ENCODE measurements around the gene NDUFAF7.
"Not testable (repeated sequence)": the region's sequence is repeated elsewhere in the genome, so short reads cannot be mapped to it uniquely, and the experiment has no call there.

The NDUFAF7 gene, protein sequence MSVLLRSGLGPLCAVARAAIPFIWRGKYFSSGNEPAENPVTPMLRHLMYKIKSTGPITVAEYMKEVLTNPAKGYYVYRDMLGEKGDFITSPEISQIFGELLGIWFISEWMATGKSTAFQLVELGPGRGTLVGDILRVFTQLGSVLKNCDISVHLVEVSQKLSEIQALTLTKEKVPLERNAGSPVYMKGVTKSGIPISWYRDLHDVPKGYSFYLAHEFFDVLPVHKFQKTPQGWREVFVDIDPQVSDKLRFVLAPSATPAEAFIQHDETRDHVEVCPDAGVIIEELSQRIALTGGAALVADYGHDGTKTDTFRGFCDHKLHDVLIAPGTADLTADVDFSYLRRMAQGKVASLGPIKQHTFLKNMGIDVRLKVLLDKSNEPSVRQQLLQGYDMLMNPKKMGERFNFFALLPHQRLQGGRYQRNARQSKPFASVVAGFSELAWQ

DNA sequence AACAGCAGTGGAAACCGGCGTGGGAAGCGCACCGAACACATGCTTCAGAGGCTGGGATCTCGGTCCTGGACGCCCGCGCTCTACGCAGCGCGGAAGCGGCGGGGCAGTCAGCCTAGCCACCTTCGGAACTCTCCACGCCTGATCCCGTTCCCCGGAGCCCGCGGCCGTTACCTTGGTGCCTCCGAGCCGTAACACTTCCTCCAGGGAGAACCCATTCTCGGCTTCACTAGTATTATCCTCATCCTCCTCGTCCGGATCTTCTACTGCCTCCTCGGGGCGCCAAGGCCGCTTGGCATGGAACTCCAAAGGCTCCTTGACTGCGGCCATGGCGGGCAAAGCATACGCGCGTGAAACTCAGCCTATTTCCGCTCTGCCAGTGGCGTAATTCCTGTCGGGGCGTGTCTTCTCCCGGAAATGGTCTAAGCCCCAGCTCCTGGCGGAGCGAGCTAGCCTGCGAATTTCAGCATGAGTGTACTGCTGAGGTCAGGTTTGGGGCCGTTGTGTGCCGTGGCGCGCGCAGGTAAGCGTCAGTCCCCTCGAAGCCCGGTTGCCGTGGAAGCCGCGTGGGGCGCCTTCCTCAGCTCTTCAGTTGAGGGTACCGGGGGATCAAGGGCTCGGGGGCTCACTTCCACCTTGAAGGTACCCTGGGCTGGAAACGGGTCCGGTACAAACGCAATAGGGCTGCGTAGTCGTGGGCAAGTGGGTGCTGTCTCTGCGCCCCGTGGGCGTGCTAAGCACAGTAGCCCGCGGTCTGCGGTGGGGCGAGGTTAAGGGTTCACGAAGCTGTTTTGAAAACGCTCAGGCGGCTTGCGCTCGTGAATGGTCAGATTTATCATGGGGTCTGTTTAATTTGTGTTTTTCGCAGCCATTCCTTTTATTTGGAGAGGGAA is at the start of gene NDUFAF7, which contains the start of gene CEBPZ:
NDUFAF7 (plus strand) TSS at position 418 of the 890 bp plus-strand sequence; CDS start at position 466, 48 bp downstream.
CEBPZ (minus strand) TSS at position 356 of the 890 bp plus-strand sequence; CDS start at position 327, 29 bp downstream.
- peak; percentile 79 to 88 for DNase-seq

DNA sequence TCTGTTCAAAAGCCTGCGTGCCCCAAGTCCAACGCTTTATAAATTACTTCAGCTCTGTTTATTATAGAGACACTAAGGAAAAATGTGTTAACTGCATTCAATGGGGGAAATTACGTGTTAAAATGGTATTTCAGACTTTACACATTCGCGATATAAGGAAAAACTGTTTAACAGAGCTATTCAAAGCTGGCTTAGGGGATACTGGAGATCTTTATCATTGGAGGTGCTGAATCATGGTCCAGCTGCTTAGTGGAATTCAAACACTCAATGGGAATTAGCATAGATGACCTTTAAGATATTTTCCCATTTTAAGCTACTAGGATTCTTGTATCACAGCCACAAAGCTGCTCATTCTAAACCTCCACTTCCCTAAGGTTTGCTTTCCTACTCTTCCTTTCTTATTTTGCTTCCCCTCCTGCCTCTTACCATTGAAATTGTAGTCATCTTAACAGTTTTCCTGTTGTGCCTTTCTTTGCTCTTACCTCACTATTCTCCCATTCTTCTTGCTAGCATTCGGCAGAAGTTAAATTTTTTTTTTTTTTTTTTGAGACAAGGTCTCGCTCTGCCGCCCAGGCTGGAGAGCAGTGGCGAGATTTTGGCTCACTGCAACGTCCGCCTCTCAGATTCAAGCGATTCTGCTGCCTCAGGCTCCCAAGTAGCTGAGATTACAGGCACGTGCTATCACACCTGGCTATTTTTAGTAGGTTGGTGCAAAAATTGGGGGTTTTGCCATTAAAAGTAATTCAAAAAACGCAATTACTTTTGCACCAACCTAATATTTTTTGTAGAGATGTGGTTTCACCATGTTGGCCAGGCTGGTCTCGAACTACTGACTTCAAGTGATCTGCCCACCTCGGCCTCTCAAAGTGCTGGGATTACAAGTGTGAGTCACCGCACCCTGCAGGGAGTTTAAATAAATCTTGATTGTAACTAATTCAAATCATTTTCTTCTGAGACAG is 49.5 kb upstream of the NDUFAF7 start:
- DNase-seq = no peak

DNA sequence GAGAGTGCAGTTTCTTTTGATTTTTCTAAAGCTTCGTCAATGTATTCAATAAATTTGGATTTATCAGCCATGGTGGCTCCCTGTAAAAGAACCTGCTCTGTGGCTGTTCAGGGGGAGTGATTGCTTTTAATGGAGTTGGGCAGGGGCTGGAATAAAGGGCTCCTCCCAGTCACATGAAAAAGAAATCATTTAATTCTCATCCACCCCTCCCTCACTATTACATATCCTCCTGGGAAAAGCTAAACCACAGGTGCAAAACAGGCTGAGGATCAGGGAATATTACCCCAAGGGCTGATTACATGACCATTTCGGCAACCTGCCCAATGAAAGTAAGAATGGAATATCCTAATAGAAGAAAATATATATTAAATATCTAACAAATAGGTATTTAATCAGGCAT is 42.9 kb upstream of the NDUFAF7 start, which contains the start of gene SULT6B1:
SULT6B1 (minus strand) TSS at position 101 of the 400 bp plus-strand sequence; CDS start at position 71, 30 bp downstream.
- no peak for DNase-seq

DNA sequence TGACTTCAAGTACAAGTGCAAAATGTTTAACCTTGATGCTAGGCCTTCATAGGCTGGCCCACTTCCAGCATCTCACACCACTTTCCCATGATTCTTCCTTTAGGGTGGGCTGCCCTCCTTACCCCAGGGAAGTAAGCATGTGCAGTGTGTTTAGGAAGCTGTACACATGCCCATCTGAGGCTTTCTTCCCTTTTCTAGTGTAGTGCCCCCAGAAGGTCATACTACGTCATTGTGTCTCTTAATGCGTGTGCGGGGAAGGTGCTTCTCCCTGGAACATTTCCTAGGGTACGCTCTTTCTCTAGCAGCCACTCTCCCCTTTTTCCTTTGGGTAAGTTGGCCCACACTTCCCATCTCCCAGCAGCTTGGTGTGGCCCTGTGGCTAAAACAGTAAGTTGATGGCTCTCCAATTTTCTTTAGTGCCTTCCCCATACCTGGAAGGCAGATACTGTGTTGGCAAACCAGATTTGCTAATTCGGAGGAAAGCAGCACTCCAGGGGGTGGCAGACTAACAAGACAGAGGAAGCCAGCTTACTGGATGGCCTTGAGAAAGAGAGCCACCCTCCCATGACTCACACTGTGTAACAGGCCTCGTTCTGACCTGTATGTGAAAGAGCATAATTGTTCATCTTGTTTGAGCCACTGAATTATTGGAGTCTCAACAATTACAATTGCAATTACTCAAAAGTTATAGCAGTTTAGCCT is 41.9 kb upstream of the NDUFAF7 start:
- DNase-seq = no peak

DNA sequence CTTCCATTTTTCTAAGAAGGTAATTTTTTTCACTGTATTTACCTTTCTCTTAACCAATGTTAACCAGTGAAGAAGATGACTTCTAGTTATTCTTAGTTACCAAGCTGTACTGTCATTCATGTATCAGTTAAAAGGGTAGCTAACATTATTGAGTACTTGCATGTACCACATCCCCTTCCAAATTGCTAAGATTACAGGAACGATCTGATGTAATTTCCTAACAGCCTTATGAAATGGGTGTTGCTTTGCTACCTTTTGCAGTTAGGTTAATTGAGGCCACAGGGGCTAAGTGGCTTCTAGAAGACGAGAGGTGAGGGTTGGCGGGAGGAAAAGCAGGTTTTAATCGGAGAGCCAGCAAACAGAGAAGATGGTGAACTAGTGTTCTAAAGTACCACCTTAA is 41.2 kb upstream of the NDUFAF7 start:
- no peak for DNase-seq

DNA sequence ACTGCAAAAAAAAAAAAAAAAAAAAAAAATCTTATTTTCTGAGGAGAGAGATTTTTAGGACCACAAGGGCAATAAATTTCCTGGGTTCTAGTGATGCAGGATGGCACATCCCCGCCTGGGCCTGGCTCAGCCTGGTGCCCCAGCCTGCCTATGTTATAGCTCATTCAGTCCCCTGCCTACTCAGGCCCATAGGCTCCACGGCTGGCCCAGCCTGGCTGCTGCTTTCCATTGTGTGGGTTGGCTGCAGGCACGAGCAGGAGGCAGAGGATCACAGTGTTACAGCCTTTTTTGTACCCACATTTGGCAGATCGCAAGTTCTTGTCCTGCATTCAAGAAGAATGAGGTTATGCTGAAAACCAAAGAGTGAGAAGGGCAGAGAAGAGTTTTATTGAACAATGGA is 40.2 kb upstream of the NDUFAF7 start:
- DNase-seq = no peak

DNA sequence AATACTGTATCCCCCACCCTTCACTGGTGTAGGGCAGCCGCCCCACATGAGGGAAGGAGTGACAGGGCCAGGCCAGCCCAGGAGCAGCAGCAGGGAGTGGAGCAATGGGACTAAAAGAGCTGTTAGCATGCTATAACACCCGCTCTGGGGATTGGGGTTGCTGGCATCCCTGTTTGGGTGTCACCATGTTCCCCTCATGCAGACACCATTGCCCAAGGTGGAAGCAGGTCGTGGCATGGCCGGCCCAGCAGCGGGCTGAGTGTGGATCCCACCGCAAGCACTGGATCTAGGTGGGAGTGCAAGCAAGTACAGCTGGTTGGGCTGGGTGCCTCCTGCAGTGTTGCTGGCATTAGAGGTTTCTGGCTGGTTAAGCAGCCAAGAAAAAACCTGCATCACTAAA is 39.7 kb upstream of the NDUFAF7 start:
- no peak for DNase-seq

DNA sequence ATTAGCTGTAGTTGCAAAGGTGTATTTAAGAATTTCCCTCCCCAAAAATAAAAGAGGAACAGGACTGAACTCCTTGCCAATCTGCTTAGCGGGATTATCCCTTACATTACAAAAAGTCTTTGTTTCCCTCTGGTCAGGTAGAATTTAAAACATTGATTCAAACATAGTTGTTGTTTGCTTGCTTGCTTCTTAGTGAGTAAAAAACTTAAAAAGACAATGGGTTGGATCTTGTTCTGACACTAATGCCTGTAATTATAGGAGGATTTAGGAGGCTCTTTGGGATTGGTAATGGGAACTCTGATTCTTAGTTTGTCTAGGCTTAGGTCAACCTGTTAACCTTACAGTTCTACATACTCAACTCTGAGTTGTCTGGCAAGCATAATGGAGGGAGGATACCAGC is 38.9 kb upstream of the NDUFAF7 start:
- DNase-seq = no peak

DNA sequence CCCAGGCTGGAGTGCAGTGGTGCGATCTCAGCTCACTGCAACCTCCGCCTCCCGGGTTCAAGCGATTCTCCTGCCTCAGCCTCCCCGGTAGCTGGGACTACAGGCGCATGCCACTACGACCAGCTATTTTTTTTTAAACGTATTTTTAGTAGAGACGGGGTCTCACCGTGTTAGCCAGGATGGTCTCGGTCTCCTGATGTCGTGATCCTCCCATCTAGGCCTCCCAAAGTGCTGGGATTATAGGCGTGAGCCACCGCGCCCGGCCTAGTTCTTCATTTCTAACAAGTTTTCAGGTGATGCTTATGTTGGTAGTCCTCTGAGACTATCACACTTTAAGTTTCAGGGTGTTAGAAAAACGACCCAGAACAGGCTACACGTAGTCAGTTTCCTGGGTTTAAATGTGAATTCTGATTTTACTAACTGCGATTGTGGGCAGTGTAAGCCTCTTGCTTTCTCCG is 35.6 kb upstream of the NDUFAF7 start:
- DNase-seq = not testable (repeated sequence)

DNA sequence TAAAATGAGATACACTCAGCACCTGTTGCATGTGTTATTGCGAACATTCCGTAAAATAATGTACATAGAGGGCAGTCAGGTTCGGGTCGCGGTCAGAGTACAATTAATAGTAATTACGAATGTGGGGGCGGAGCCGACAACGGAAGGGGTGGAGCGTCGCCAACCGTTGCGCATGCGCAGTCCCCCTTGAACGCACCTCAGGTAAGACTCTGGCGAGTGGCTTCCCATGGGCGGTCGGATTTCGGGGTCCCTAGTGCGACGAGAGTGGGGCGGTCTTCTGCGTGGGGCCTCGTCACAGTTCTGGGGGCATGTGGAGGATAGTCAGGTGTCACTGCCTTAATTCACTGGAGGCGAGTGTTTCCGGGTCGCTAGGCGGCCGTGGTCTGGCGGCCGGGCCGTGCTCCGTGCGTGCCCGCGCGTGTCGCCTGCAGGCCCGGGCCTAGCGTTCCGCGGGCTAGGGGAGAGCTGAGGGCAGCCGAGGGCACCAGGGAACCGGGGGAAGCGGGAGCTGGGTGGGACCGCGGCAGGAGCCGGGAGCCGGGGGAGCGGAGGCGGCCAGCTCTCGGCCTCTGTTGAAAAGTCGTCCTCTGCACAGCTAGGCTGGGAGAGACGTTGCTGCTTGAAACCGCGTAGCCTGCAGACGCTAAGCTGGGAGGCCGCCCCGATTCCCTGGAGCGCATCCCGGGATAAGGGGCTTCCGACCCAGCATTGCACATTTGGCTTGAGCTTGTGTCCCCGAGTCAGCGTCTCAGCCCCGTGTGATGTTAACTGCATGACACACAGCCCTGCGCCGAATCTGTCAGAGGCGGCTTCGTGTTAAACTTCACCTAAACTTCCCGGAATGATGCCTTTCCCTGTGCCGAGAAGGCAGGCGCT is 34.9 kb upstream of the NDUFAF7 start, which contains the start of gene CEBPZOS:
CEBPZOS (plus strand) TSS at position 177 of the 876 bp plus-strand sequence. CDS start 3,209 bp downstream, outside the sequence.
- peak; percentile 86 to 88 for DNase-seq

DNA sequence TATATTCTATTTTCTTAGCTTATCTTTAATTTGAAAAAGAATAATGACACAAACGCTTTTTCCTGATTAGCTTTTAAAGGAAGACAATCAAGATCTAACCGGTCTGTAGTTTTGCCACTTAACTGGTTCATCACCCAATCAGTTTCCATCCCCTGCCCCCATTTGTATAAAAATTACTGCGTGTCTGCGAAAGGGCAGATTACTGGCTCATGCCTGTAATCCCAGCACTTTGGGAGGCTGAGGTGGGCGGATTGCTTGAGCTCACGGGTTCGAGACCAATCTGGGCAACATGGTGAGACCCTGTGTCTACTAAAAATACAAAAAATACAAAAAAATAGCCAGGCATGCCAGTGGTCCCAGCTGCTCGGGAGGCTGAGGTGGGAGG is 32.8 kb upstream of the NDUFAF7 start:
- DNase-seq = no peak

DNA sequence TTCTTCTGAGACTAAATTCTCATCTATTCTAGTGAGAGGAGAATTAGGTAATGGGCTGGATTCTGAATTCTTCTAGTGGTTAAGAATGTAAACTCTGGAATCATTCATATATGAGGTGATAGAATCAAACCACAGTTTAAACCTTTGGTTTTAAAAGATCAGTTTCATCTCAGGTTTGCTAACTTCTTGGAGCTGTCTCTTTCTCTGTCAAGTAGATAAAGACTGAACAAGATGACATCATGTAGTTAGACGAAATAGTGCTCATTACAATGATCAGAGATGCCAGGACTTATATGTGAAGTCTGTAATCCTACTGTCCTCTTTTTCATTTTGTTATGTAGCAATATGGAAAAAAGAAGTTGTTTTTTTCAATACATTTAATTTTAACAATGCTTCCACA is 30.2 kb upstream of the NDUFAF7 start:
- no peak for DNase-seq

DNA sequence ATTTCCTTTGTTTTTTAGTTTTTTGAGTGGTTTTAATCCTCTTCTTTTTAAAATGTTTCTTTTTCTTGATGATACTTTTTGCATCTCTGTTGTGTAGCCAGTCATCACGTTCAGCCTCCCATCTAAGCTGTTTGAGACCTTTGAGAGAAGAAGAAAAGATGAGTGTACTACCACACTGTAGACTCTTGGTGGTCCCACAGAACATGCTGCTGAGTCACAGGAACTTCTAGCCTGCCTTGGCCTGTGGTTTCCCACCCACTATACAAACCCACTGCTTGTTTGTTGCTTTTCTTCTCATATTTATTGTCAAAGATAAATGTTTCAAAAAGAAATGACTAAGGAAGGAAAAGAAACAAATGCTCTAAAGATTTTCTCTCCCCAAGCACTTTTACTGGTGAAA is 29.7 kb upstream of the NDUFAF7 start:
- DNase-seq = peak in 1 of 2 experiments; percentile 48

DNA sequence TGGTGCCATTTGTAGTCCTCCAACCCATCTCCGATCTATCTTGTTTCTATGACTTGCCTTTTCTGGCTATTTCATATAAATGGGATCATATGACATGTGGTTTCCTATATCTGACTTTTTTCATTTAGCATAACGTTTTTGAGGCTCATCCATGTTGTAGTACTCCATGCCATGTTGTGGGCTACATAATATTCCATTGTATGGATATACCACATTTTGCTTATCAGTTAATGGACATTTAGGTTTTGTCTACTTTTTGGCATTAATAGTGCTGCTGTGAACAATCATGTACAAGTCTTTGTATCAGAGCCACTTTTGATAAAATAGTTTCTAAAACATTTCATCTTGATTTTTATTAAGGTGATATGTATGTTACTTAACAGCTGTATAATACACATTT is 27.8 kb upstream of the NDUFAF7 start:
- DNase-seq = no peak

DNA sequence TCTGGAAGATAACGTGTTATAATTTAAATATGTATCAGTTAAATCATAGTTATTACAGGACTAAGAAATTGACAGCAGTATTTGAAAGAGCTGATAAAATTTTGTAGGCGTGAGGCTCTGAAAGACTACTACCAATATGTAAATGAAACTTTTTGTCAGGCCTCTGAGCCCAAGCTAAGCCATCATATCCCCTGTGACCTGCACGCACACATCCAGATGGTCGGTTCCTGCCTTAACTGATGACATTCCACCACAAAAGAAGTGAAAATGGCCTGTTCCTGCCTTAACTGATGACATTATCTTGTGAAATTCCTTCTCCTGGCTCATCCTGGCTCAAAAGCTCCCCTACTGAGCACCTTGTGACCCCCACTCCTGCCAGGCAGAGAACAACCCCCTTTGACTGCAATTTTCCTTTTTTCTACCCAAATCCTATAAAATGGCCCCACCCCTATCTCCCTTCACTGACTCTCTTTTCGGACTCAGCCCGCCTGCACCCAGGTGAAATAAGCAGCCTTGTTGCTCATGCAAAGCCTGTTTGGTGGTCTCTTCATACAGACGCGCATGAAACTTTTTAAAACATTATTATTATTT is 26.3 kb upstream of the NDUFAF7 start:
- DNase-seq = not testable (repeated sequence)

DNA sequence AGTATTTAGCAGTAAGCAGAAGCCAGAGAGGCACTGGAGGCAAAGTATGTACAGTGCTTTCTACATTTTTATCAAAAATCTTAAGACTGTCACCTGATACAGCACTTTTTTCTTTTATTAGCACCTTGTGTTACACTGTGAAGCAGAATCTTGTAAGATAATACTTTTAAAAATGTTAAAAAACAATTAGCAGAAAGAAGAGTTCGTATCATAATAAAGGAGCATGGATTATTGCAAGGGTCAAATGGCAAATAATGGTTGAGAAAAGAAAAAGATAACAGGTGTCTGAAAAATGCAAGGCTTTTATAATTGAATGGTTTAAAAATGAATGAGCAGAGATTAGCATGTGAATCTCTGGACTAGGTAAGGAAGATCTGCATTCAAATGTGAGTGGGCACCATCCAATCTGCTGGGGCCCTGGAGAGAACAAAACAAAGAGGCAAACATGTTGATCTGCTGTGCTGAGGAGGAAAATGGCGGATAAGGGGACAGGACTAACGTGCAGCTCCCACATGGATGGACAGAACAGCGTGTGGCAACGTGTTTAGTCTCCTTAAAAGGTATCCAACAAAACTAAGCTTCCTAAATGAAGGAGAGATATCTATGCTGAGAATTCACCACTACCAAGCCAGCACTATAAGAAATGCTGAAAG is 25.6 kb upstream of the NDUFAF7 start:
- no peak for DNase-seq

DNA sequence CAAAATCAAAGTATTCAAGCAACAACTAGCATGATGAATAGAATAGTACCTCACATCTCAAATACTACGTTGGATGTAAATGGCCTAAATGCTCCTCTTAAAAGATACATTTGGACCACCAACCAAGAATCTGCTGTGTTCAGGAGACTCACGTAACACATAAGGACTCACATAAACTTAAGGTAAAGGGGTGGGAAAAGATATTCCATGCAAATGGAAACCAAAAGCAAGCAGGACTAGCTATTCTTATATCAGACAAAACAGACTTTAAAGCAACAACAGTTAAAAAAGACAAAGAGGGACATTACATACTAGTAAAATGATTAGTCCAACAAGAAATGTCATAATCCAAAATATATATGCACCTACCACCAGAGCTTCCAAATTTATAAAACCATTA is 24.7 kb upstream of the NDUFAF7 start:
- DNase-seq = not testable (repeated sequence)

DNA sequence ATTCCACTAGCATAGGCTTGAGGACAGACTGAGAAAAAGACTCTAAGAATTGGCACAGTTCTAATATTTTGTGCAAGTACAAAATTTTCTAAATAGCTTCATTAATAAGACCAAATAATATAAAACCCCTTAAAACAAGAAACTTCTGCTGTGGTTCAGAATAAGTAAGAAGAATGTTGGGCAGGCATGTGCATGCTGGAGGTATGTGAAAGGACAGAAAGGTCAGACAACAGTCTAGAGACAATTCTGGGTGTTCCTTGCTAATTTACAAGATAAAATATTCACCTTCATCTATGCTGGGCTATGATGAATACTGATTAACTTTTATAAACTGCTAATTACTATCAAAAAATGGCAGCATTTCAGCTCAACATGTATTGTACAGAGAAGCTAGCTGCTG is 20.2 kb upstream of the NDUFAF7 start:
- DNase-seq = no peak

DNA sequence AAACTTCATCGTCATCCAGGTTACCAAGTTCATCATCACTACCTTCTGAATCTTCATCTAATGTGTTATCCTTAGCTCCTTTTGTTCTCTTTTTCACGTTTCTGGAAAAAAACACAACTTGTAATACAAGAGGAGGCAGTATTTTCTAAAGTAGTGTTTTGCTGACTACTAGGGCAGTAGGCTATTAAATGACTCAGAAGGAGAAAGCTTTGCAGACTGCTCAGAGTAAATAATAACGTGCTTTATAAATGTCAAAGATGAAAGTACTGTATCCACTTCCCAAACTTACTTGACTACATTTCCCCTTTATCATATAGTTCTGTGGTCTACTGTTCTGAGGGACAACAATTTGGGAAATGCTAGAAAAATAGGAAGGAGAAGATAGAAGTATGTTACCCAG is 19.5 kb upstream of the NDUFAF7 start:
- DNase-seq = no peak
